ENCODE measurements around the gene JMJD8.
A peak's percentile ranks its signal among the peaks of the same experiment; 100 is the strongest.

The JMJD8 gene

GRCh38 chr16:687499-687898, 3.4 kb upstream of the JMJD8 start:
- DNase-seq, result no peak

GRCh38 chr16:686459-687260, 2.5 kb upstream of the JMJD8 start:
- DNase-seq, result no peak

GRCh38 chr16:685967-686366, 1.8 kb upstream of the JMJD8 start:
- no peak for DNase-seq

GRCh38 chr16:684961-685696, 995 bp upstream of the JMJD8 start:
- no peak for DNase-seq

GRCh38 chr16:683396-684070, 601 bp downstream of the JMJD8 start:
- DNase-seq, result no peak

GRCh38 chr16:682493-683395, 1.4 kb downstream of the JMJD8 start:
- DNase-seq, result no peak

- no peak for DNase-seq
Measured at GRCh38 chr16:681746-682427, 2.2 kb downstream of the JMJD8 start.

- no peak for DNase-seq
Measured at GRCh38 chr16:680967-681745, 3.0 kb downstream of the JMJD8 start.

GRCh38 chr16:680625-680945, 3.5 kb downstream of the JMJD8 start:
- no peak for DNase-seq

- peak; percentile 86 to 88 for DNase-seq
Measured at GRCh38 chr16:679814-680624, 4.1 kb downstream of the JMJD8 start, which contains the start of gene STUB1. Gene STUB1, plus strand, starts transcription at chr16:680410. Its CDS starts 116 bp downstream, at chr16:680526.

GRCh38 chr16:678858-679813, 5.0 kb downstream of the JMJD8 start:
- DNase-seq, result peak; percentile 58 to 60

- DNase-seq, result no peak
Measured at GRCh38 chr16:678209-678857, 5.8 kb downstream of the JMJD8 start.

GRCh38 chr16:677316-678190, 6.6 kb downstream of the JMJD8 start:
- no peak for DNase-seq

- DNase-seq, result peak; percentile 34 to 53
Measured at GRCh38 chr16:676913-677312, 7.2 kb downstream of the JMJD8 start.

- DNase-seq, result no peak
Measured at GRCh38 chr16:676565-676902, 7.6 kb downstream of the JMJD8 start.

- no peak for DNase-seq
Measured at GRCh38 chr16:675884-676564, 8.1 kb downstream of the JMJD8 start.

Measured in CD4-positive, alpha-beta T cell treated with Interleukin-1 beta for 1 hour (primary cell).